ENCODE data around the gene SLC44A1.

DNA sequence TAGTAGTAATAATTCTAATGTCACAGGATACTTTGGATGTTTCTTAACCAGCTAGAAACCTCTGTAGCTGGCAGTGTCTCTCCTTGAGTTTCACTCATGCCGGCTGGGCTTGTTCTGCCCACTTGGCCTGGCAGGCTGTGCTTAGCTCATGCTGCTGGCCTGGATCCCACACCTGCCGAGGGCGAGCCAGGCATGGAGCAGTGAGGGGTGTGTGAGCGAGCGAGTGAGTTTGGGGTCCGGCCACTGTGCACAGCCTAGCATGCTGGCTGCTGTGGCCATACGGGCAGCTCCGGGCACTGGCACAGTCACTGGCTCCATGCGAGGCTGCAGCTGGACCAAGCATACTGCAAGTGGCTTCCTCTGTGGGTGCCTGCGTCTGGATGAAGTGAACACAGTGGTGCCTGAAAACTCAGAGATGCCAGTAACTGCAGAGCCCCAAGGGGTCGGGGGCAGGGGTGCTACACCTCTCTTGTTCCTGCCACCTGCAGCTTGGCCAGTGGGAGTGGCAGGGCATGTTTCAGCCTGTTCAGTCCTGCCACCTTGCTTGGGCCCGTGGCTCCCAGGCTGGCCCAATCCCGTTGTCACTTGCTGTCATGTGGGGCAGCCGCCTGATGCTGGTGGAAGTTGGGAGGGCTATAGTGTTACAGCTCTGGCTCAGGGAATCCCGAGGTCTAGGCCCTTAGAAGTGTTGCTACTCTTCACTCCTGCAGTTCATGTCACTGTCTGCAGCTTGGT lies 213.3 kb downstream of the SLC44A1 start:
- TF ChIP-seq EZH2 (IDR thresholded peaks at IDR 0.05; ENCODE audit: insufficient read depth, poor library complexity, severe bottlenecking) = no peak
- TF ChIP-seq EZH2phosphoT487 (IDR thresholded peaks at IDR 0.05; ENCODE audit: insufficient read depth, low read depth) = no peak

Data from GM23248 (cell line).